ENCODE results near the gene CBR4.

CBR4 gene

GRCh38 chr4:169009286-169010124, 550 bp downstream of the CBR4 start:
- DNase-seq (ENCODE audit: low read depth in 2 of 2), result peak; percentile 64 to 65
- H3K4me3 ChIP-seq (replicated peaks in 1 of 2; ENCODE audit: low read depth in 2 of 2, low read length in 2 of 2), result peak overlapping the region; percentile 74 to 77
- TF ChIP-seq CTCF (IDR thresholded peaks at IDR 0.05; ENCODE audit: low read depth, low read length), result peak; percentile 4

GRCh38 chr4:169005453-169006099, 4.5 kb downstream of the CBR4 start:
- DNase-seq (ENCODE audit: low read depth in 2 of 2), result peak; percentile 34 to 49
- peak; percentile 28 for TF ChIP-seq CTCF (IDR thresholded peaks at IDR 0.05; ENCODE audit: low read depth, low read length)
- no peak overlapping the region for H3K4me3 ChIP-seq (replicated peaks in 1 of 2; ENCODE audit: low read depth in 2 of 2, low read length in 2 of 2)

- H3K4me3 ChIP-seq (replicated peaks in 1 of 2; ENCODE audit: low read depth in 2 of 2, low read length in 2 of 2), result no peak overlapping the region
- DNase-seq (ENCODE audit: low read depth in 2 of 2), result no peak
- TF ChIP-seq CTCF (IDR thresholded peaks at IDR 0.05; ENCODE audit: low read depth, low read length), result no peak
These were observed 9.7 kb downstream of the CBR4 start for GRCh38 chr4:169000315-169000714.

- no peak overlapping the region for H3K4me3 ChIP-seq (replicated peaks in 1 of 2; ENCODE audit: low read depth in 2 of 2, low read length in 2 of 2)
- TF ChIP-seq CTCF (IDR thresholded peaks at IDR 0.05; ENCODE audit: low read depth, low read length), result no peak
- DNase-seq (ENCODE audit: low read depth in 2 of 2), result no peak
These were observed 10.2 kb downstream of the CBR4 start for GRCh38 chr4:168999809-169000208.

- H3K4me3 ChIP-seq (replicated peaks in 1 of 2; ENCODE audit: low read depth in 2 of 2, low read length in 2 of 2), result no peak overlapping the region
- no peak for DNase-seq (ENCODE audit: low read depth in 2 of 2)
- no peak for TF ChIP-seq CTCF (IDR thresholded peaks at IDR 0.05; ENCODE audit: low read depth, low read length)
These were observed 11.5 kb downstream of the CBR4 start for GRCh38 chr4:168998596-168998995.

- H3K4me3 ChIP-seq (replicated peaks in 1 of 2; ENCODE audit: low read depth in 2 of 2, low read length in 2 of 2), result no peak overlapping the region
- peak; percentile 39 to 42 for DNase-seq (ENCODE audit: low read depth in 2 of 2)
- TF ChIP-seq CTCF (IDR thresholded peaks at IDR 0.05; ENCODE audit: low read depth, low read length), result no peak
These were observed 14.3 kb downstream of the CBR4 start for GRCh38 chr4:168995537-168996295.
